Measurements from ENCODE around the gene RASSF4.

The RASSF4 gene

GRCh38 chr10:44949127-44949802 lies 10.3 kb upstream of the RASSF4 start:
- DNase-seq, result no peak

GRCh38 chr10:44949915-44950314 lies 9.7 kb upstream of the RASSF4 start:
- no peak for DNase-seq

GRCh38 chr10:44950326-44951225 lies 9.0 kb upstream of the RASSF4 start:
- no peak for DNase-seq

GRCh38 chr10:44951576-44952226 lies 7.9 kb upstream of the RASSF4 start:
- no peak for DNase-seq

- DNase-seq, result no peak
These were observed 6.8 kb upstream of the RASSF4 start for GRCh38 chr10:44952779-44953231.

- no peak for DNase-seq
These were observed 5.6 kb upstream of the RASSF4 start for GRCh38 chr10:44954042-44954441.

- no peak for DNase-seq
These were observed 4.6 kb upstream of the RASSF4 start for GRCh38 chr10:44954962-44955361.

- DNase-seq, result no peak
These were observed 4.1 kb upstream of the RASSF4 start for GRCh38 chr10:44955413-44956070.

GRCh38 chr10:44956226-44956625 lies 3.4 kb upstream of the RASSF4 start:
- DNase-seq, result no peak

- no peak for DNase-seq
These were observed 2.6 kb upstream of the RASSF4 start for GRCh38 chr10:44956717-44957706.

- no peak for DNase-seq
These were observed 1.3 kb upstream of the RASSF4 start for GRCh38 chr10:44958196-44958897.

- no peak for DNase-seq
These were observed 730 bp upstream of the RASSF4 start for GRCh38 chr10:44958898-44959246.

- no peak for DNase-seq
These were observed 472 bp downstream of the RASSF4 start for GRCh38 chr10:44960088-44960460.

- DNase-seq, result no peak
These were observed 1.1 kb downstream of the RASSF4 start for GRCh38 chr10:44960482-44961229.

GRCh38 chr10:44961230-44961571 lies 1.6 kb downstream of the RASSF4 start:
- DNase-seq, result no peak

- DNase-seq, result no peak
These were observed 2.5 kb downstream of the RASSF4 start for GRCh38 chr10:44961931-44962750.

- DNase-seq, result no peak
These were observed 3.5 kb downstream of the RASSF4 start for GRCh38 chr10:44962870-44963738.

- DNase-seq, result no peak
These were observed 4.4 kb downstream of the RASSF4 start for GRCh38 chr10:44963772-44964633.

All from CD4-positive, alpha-beta T cell treated with Interleukin-12 subunit alpha and Interleukin-12 subunit beta, for 1 hour (primary cell).